B cell (primary cell): ENCODE results near the gene TMEM203.

Source experiments
- EZH2 ChIP-seq: IDR thresholded peaks from 2 replicates; pipeline ENCODE4 v1.6.1; 2012; ENCODE audit warnings: borderline replicate concordance, low read depth, mild to moderate bottlenecking, moderate library complexity, low read length; ENCODE audit not compliant: insufficient read depth, poor library complexity, severe bottlenecking
- TF ChIP-seq, protein P1 (sequence below): fragments of 200-600 bp; IDR thresholded peaks from one replicate; pipeline ENCODE4 v1.8.0; 2022; ENCODE audit warnings: antibody characterized with exemption, mild to moderate bottlenecking

DNA sequence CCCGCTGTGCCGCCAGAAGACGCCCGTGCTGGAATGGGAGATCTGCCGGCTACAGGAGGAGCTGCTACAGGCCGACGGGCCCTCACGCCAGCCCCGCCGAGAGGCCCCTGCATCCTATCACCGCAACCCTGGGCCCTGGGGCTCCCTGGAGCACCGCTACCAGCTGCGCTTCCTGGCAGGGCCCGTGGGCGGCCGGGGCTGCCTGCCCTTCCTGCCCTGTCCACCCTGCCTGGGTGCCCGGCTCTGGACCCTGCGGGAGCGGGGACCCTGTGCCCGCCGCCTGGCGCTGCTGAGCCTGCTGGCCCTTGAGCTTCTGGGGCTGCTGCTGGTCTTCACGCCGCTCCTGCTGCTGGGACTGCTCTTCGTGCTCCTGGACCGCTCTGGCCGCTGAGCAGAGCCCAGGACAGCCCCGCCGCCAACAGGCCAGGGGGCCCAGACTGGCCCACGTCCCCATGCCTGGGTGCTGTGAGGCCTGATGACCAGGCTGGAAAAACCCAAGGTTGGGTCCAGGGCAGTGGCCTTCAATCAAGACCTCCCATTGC lies 12.8 kb upstream of the TMEM203 start:
- no peak for TF ChIP-seq EZH2
- TF ChIP-seq, protein P1, sequence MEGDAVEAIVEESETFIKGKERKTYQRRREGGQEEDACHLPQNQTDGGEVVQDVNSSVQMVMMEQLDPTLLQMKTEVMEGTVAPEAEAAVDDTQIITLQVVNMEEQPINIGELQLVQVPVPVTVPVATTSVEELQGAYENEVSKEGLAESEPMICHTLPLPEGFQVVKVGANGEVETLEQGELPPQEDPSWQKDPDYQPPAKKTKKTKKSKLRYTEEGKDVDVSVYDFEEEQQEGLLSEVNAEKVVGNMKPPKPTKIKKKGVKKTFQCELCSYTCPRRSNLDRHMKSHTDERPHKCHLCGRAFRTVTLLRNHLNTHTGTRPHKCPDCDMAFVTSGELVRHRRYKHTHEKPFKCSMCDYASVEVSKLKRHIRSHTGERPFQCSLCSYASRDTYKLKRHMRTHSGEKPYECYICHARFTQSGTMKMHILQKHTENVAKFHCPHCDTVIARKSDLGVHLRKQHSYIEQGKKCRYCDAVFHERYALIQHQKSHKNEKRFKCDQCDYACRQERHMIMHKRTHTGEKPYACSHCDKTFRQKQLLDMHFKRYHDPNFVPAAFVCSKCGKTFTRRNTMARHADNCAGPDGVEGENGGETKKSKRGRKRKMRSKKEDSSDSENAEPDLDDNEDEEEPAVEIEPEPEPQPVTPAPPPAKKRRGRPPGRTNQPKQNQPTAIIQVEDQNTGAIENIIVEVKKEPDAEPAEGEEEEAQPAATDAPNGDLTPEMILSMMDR, result no peak
